H1 (cell line): ENCODE results near the gene FGFBP2. TPM values are rescaled to one million over a fixed set of nuclear protein-coding genes. Genes with fewer than 3 reads are reported as not detected.

Source experiments
- MAX ChIP-seq: IDR thresholded peaks from 2 replicates; pipeline ENCODE4 v1.6.1; 2012; ENCODE audit warnings: inconsistent platforms
- RAD21 ChIP-seq, 2 experiments: IDR thresholded peaks in 1 of 2; conservative IDR thresholded peaks in 1 of 2; 2 replicates each; pipeline ENCODE4 v1.6.1; 2011; ENCODE audit warnings: low read depth in 2 of 2, low read length in 2 of 2, improper control_type of control experiment in 1 of 2, inconsistent platforms in 1 of 2, mild to moderate bottlenecking in 1 of 2, moderate library complexity in 1 of 2
- polyA plus RNA-seq, 7 experiments: library from polyadenylated mRNA; depleted of rRNA in 3 of 7; stranded (reverse) in 5 of 7; unstranded in 2 of 7; fragments of >200 nt in 5 of 7; fragments of 200-250 nt in 2 of 7; gene quantifications; 1 replicate in 5 of 7; 2 replicates in 1 of 7; 4 replicates in 1 of 7; pipeline versions ENCODE4 v1.2.1 to v1.2.3, GENCODE V29; 2011 to 2013; ENCODE audit warnings: missing spikeins in 2 of 7, mixed read lengths in 2 of 7
- total RNA-seq: library from RNA; stranded (reverse); fragmentation: NEBNext Ultra II Directional; extraction: Animal tissue kit (Norgen Biotek cat#: 25700); gene quantifications from 2 replicates; pipeline ENCODE4 v1.2.1, GENCODE V29; 2021

FGFBP2 gene
- total and polyA plus RNA-seq, 2 of the 8 experiments (the other 6 are each of a cell fraction or from before 2014, with no cell fraction given) = 0.15 TPM; not detected in 1

- TF ChIP-seq MAX (no peak), RAD21 (IDR thresholded peaks at IDR 0.05 in 1 of 2, conservative IDR thresholded peaks at IDR 0.05 in 1 of 2; ENCODE audit: low read depth in 2 of 2, low read length in 2 of 2) (no peak)
Observed at GRCh38 chr4:15951781-15952180, 11.2 kb downstream of the FGFBP2 start (continued).
